ENCODE results near the gene ZSWIM9. TPM values are rescaled to one million over a fixed set of nuclear protein-coding genes. Genes with fewer than 3 reads are reported as not detected.

The ZSWIM9 gene
- total RNA-seq, 1 experiment from 2014 or later, result 6.8 TPM

DNA sequence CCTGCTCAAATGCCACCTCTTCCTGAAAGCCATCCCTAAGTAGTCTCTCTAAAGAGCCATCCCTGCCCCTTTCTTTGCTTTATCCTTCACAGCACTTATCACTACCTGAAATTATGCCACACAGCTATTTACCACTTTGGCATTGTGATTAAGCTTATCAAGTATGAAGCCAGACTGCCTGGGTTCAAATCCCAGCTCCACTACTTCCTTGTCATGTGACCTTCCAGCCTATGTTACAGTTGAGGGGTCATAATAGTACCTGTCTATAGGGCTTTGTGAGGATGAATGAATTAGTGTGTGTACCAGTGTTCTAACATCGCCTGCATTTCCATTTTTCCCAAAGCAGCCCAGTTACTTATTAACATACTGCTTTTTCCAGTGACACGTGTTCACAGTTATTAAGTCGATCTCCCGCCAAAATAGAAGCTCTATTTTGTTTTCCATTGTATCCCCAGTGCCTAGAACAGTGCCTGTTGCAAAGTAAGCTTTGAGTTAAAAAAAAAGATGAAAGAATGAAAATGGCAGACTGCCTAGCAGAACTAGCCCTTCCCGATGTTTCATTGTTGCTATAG lies 32.8 kb downstream of the ZSWIM9 start:
- no peak for DNase-seq (ENCODE audit: low read depth, low spot score)
- TF ChIP-seq SIN3A (IDR thresholded peaks at IDR 0.05; ENCODE audit: borderline replicate concordance, insufficient read depth, low read depth, low read length) (no peak), POLR2AphosphoS5 (IDR thresholded peaks at IDR 0.05; ENCODE audit: low read depth, low read length) (no peak), TCF7L2 (IDR thresholded peaks at IDR 0.05; ENCODE audit: low read depth, low read length) (no peak)
- TF ChIP-seq, protein P1, sequence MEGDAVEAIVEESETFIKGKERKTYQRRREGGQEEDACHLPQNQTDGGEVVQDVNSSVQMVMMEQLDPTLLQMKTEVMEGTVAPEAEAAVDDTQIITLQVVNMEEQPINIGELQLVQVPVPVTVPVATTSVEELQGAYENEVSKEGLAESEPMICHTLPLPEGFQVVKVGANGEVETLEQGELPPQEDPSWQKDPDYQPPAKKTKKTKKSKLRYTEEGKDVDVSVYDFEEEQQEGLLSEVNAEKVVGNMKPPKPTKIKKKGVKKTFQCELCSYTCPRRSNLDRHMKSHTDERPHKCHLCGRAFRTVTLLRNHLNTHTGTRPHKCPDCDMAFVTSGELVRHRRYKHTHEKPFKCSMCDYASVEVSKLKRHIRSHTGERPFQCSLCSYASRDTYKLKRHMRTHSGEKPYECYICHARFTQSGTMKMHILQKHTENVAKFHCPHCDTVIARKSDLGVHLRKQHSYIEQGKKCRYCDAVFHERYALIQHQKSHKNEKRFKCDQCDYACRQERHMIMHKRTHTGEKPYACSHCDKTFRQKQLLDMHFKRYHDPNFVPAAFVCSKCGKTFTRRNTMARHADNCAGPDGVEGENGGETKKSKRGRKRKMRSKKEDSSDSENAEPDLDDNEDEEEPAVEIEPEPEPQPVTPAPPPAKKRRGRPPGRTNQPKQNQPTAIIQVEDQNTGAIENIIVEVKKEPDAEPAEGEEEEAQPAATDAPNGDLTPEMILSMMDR (IDR thresholded peaks at IDR 0.05), result no peak
- TF ChIP-seq, protein P2, sequence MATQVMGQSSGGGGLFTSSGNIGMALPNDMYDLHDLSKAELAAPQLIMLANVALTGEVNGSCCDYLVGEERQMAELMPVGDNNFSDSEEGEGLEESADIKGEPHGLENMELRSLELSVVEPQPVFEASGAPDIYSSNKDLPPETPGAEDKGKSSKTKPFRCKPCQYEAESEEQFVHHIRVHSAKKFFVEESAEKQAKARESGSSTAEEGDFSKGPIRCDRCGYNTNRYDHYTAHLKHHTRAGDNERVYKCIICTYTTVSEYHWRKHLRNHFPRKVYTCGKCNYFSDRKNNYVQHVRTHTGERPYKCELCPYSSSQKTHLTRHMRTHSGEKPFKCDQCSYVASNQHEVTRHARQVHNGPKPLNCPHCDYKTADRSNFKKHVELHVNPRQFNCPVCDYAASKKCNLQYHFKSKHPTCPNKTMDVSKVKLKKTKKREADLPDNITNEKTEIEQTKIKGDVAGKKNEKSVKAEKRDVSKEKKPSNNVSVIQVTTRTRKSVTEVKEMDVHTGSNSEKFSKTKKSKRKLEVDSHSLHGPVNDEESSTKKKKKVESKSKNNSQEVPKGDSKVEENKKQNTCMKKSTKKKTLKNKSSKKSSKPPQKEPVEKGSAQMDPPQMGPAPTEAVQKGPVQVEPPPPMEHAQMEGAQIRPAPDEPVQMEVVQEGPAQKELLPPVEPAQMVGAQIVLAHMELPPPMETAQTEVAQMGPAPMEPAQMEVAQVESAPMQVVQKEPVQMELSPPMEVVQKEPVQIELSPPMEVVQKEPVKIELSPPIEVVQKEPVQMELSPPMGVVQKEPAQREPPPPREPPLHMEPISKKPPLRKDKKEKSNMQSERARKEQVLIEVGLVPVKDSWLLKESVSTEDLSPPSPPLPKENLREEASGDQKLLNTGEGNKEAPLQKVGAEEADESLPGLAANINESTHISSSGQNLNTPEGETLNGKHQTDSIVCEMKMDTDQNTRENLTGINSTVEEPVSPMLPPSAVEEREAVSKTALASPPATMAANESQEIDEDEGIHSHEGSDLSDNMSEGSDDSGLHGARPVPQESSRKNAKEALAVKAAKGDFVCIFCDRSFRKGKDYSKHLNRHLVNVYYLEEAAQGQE (IDR thresholded peaks at IDR 0.05; ENCODE audit: insufficient read depth in 1 of 2, low read depth in 2 of 2, low read length in 1 of 2), result no peak
- TSS peak; percentile 93 for BruUV-seq (replicated peaks)
- Histone ChIP-seq H3K36me3 (ENCODE audit: control insufficient read depth, insufficient read depth, low read length) (no peaks in the 10 kb centered on the region; the same call in 1 of the 2 replicates), H3K4me1 (ENCODE audit: control insufficient read depth, insufficient read depth, low read length) (peaks cover 8% of the 10 kb centered on the region; the same call in 1 of the 2 replicates), H3K27ac (ENCODE audit: low read length) (peak overlapping the region; percentile 93), H3K4me3 (ENCODE audit: low read depth in 2 of 2, low read length in 2 of 2) (peak overlapping the region; percentile 68 to 93), H3K9me3 (ENCODE audit: control insufficient read depth, insufficient read depth, low read depth, low read length) (no peaks in the 10 kb centered on the region), H3K27me3 (ENCODE audit: control insufficient read depth, insufficient read depth, low read length) (no peaks in the 10 kb centered on the region)
- intact Hi-C loops (cut with micrococcal nuclease; ENCODE audit: unreplicated experiment) (no loop called here), in situ Hi-C loops (cut with HindIII; ENCODE audit: low pct_unique_long_range_greater_than_20kb, low sequenced_read_pairs) (no loop called here)
- no peak for ATAC-seq
- CTCF ChIA-PET, result interaction anchor here (1.4 to 1.6 kb wide), 2 partner anchors 9 to 54 kb away, joined by 3 to 4 read pairs; no protein-coding TSS in a partner anchor
- POLR2A ChIA-PET, result interaction anchor here (0.6 kb wide), 1 partner anchor 63 kb away, joined by 5 read pairs; no protein-coding TSS in a partner anchor

DNA sequence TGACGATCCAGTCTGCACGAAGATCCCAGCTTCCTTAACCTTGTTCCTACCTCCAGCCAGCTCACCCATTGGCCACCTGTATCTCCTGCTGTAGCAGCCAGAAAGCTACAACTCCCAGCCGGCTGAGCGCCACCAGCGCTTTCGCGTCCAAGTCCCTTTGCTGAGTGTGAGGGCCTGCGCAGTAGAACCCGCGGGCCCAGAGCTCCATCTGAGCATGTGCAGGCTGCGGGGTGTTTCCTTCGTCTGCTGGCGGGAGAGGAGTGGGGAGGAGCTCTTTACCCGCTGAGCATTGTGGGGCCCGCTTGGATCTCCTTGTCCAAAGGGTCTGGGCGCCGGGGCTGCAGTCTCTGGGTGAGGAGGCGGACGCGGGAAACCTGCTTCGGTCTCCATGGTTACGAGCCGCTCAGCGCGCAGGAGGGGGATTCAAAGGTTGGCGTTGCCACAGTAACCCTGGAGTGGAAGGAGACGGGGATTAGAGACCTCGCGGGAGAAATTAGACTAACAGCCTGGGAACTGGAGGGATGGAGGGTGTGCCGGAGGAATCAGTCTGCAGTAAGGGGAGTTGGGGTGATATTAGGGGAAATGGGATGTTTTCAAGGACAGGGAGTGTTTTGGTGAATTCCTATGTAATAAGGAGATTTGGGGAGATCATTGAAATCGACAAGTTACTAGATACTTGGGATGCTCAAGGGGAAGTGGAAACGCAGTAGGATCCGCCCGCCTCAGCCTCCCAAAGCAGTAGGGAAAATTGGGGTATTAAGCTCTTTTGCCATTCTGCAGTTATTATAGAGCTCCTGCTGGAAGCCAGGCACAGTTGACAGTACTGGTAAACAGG lies 33.5 kb downstream of the ZSWIM9 start:
- no TSS peak for BruUV-seq (replicated peaks)
- ATAC-seq (peak; percentile 100), DNase-seq (ENCODE audit: low read depth, low spot score) (peak; percentile 54)
- Histone ChIP-seq H3K36me3 (ENCODE audit: control insufficient read depth, insufficient read depth, low read length) (no peaks in the 10 kb centered on the region; the same call in 1 of the 2 replicates), H3K27me3 (ENCODE audit: control insufficient read depth, insufficient read depth, low read length) (no peaks in the 10 kb centered on the region), H3K9me3 (ENCODE audit: control insufficient read depth, insufficient read depth, low read depth, low read length) (no peaks in the 10 kb centered on the region), H3K27ac (ENCODE audit: low read length) (peak overlapping the region; percentile 93), H3K4me1 (ENCODE audit: control insufficient read depth, insufficient read depth, low read length) (peaks cover 8% of the 10 kb centered on the region; the same call in 1 of the 2 replicates), H3K4me3 (ENCODE audit: low read depth in 2 of 2, low read length in 2 of 2) (peak overlapping the region; percentile 68 to 93)
- ChIA-PET CTCF (interaction anchor here (0.5 to 1.6 kb wide), 3 partner anchors 10 to 54 kb away, joined by 3 to 4 read pairs (median 3); no protein-coding TSS in a partner anchor), POLR2A (interaction anchor here (0.6 kb wide), 3 partner anchors 35 to 120 kb away, joined by 3 to 5 read pairs (median 5); no protein-coding TSS in a partner anchor)
- TF ChIP-seq SIN3A (IDR thresholded peaks at IDR 0.05; ENCODE audit: borderline replicate concordance, insufficient read depth, low read depth, low read length), result 0 out of 2 replicates have a peak, but pooled peaks have one; percentile 29
- peak; percentile 78 for TF ChIP-seq POLR2AphosphoS5 (IDR thresholded peaks at IDR 0.05; ENCODE audit: low read depth, low read length)
- TF ChIP-seq, protein P1 (IDR thresholded peaks at IDR 0.05), result no peak
- TF ChIP-seq, protein P2 (IDR thresholded peaks at IDR 0.05; ENCODE audit: insufficient read depth in 1 of 2, low read depth in 2 of 2, low read length in 1 of 2), result no peak
- no peak for TF ChIP-seq TCF7L2 (IDR thresholded peaks at IDR 0.05; ENCODE audit: low read depth, low read length)
- in situ Hi-C loops (cut with HindIII; ENCODE audit: low pct_unique_long_range_greater_than_20kb, low sequenced_read_pairs), result no loop called here
- intact Hi-C loops (cut with micrococcal nuclease; ENCODE audit: unreplicated experiment), result no loop called here
